Kidney epithelial cell (primary cell): ENCODE data around the gene TOLLIP. TPM values are rescaled to one million over a fixed set of nuclear protein-coding genes. Genes with fewer than 3 reads are reported as not detected.

ENCODE experiments used
- DNase-seq: peaks from one replicate; pipeline ENCODE4 v3.0.0-alpha.2; 2010; ENCODE audit warnings: low read depth
- H3K27me3 ChIP-seq: 2 replicates; pipeline ENCODE4 v1.6.0; 2011; ENCODE audit warnings: low read length; ENCODE audit not compliant: control insufficient read depth, insufficient read depth
- H3K36me3 ChIP-seq: 2 replicates; pipeline ENCODE4 v1.5.1; 2011; ENCODE audit warnings: low read length; ENCODE audit not compliant: control insufficient read depth, insufficient read depth
- H3K4me3 ChIP-seq: 2 replicates; pipeline ENCODE4 v1.5.1; 2011; ENCODE audit warnings: low read depth, mild to moderate bottlenecking, control low read depth, low read length
- total RNA-seq: library from RNA; depleted of rRNA; stranded (reverse); fragments of >200 nt; gene quantifications from 2 replicates; pipeline ENCODE4 v1.2.3, GENCODE V29; 2015
- TF ChIP-seq, protein P1 (sequence below): IDR thresholded peaks from 2 replicates; pipeline ENCODE4 v1.5.1; 2011; ENCODE audit warnings: mild to moderate bottlenecking, moderate library complexity, low read length, control low read depth, inconsistent platforms; ENCODE audit not compliant: insufficient read depth, poor library complexity, severe bottlenecking

TOLLIP gene
- total RNA-seq, 1 donor from 2014 or later = 55.3 TPM

DNA sequence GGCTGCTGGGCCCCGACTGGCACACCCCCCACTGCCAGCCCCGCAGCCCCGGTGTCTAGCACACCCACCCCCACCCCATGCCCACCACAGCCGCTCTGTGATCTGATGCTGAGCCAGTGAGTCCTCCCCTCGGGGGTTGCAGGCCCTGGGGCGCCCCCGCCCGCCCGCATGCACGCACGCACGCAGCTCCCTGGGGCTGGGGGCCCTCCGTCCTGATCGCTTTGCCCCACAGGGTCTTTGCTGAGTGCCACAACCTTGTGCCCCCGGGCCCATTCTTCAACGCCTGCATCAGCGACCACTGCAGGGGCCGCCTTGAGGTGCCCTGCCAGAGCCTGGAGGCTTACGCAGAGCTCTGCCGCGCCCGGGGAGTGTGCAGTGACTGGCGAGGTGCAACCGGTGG is 54.3 kb downstream of the TOLLIP start:
- Histone ChIP-seq H3K4me3 (no peak overlapping the region), H3K27me3 (no peaks in the 10 kb centered on the region), H3K36me3 (no peaks in the 10 kb centered on the region)
- TF ChIP-seq, protein P1, sequence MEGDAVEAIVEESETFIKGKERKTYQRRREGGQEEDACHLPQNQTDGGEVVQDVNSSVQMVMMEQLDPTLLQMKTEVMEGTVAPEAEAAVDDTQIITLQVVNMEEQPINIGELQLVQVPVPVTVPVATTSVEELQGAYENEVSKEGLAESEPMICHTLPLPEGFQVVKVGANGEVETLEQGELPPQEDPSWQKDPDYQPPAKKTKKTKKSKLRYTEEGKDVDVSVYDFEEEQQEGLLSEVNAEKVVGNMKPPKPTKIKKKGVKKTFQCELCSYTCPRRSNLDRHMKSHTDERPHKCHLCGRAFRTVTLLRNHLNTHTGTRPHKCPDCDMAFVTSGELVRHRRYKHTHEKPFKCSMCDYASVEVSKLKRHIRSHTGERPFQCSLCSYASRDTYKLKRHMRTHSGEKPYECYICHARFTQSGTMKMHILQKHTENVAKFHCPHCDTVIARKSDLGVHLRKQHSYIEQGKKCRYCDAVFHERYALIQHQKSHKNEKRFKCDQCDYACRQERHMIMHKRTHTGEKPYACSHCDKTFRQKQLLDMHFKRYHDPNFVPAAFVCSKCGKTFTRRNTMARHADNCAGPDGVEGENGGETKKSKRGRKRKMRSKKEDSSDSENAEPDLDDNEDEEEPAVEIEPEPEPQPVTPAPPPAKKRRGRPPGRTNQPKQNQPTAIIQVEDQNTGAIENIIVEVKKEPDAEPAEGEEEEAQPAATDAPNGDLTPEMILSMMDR = no peak
- no peak for DNase-seq

DNA sequence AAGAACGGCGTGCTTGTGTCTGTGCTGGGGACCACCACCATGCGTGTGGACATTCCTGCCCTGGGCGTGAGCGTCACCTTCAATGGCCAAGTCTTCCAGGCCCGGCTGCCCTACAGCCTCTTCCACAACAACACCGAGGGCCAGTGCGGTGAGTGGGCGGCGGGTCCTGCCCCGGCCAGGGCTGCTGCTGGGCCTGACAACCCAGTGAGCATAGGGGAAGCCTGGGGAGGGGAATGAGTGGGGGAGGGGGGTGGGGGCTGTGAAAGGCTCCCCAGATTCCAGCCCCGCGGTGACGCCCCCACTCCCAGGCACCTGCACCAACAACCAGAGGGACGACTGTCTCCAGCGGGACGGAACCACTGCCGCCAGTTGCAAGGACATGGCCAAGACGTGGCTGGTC is 54.7 kb downstream of the TOLLIP start:
- TF ChIP-seq, protein P1 = no peak
- H3K36me3 ChIP-seq = no peaks in the 10 kb centered on the region
- H3K4me3 ChIP-seq = no peak overlapping the region
- DNase-seq = no peak
- no peaks in the 10 kb centered on the region for H3K27me3 ChIP-seq

DNA sequence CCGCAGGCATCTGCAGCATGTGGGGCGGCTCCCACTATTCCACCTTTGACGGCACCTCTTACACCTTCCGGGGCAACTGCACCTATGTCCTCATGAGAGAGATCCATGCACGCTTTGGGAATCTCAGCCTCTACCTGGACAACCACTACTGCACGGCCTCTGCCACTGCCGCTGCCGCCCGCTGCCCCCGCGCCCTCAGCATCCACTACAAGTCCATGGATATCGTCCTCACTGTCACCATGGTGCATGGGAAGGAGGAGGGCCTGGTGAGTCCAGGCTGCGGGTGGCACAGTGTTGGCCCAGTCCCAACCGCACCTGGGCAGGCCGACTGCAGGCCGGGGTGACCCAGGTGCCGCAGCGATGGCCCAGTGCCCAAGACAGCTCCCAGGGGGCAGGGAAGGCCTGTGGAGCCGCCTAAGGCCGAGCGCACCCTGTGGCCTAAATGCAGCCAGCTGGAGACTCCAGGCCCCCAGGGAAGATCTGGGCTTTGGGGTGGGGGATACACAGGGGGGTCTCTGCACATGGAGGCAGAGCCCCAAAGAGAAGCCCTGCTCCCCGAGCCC is 55.3 kb downstream of the TOLLIP start:
- Histone ChIP-seq H3K27me3 (no peaks in the 10 kb centered on the region), H3K36me3 (no peaks in the 10 kb centered on the region), H3K4me3 (no peak overlapping the region)
- TF ChIP-seq, protein P1 = no peak
- no peak for DNase-seq

DNA sequence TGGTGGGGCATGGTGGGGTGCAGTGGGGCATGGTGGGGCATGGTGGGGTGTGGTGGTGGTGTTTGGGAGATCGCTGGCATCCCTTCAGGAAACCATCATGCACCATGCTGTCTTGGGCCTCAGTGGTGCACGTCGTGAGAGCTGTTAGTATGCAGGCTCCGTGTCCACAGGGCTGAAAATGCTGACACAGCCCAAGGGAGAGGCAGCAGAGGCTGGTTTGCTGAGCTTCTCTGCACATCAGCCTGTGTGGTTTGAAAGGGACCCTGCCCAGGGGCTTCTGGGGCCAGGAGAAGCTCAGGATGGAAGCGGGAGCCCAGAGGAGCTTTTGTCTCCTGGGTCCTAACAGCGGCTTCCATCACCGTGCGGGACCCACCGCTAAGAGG is 56.3 kb downstream of the TOLLIP start:
- Histone ChIP-seq H3K36me3 (no peaks in the 10 kb centered on the region), H3K27me3 (no peaks in the 10 kb centered on the region), H3K4me3 (no peak overlapping the region)
- no peak for DNase-seq
- TF ChIP-seq, protein P1 = no peak

DNA sequence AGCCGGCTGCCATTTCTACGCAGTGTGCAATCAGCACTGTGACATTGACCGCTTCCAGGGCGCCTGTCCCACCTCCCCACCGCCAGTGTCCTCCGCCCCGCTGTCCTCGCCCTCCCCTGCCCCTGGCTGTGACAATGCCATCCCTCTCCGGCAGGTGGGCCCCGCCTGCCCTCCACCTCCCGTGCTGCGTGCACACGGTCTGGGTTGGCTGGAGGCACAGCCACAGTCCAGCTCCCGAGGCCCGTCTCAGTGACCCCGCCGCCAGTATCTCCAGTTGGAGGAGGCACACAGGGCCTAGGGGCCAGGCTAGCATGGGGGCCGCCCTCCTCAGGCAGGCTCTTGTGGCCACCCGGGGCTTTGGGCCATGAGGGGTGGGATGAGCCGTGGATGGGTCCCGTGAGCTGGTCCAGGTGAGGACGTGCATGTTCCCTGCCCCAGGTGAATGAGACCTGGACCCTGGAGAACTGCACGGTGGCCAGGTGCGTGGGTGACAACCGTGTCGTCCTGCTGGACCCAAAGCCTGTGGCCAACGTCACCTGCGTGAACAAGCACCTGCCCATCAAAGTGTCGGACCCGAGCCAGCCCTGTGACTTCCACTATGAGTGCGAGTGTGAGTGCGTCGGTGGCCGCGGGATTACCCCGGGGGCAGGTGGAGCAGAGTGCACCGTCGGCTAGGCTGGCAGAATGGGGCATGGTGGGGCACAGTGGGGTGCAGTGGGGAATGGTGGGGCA is 56.9 kb downstream of the TOLLIP start:
- no peak overlapping the region for H3K4me3 ChIP-seq
- TF ChIP-seq, protein P1 = no peak
- no peaks in the 10 kb centered on the region for H3K27me3 ChIP-seq
- H3K36me3 ChIP-seq = no peaks in the 10 kb centered on the region
- no peak for DNase-seq
